K562 (cell line): ENCODE data around the gene FTSJ3. TPM values are rescaled to one million over a fixed set of nuclear protein-coding genes. Genes with fewer than 3 reads are reported as not detected.

Experiments
- ATAC-seq: fragments of 200-7000 bp; cut with Tn5 transposase; 3 replicates; pipeline ENCODE4 v1.9.1; 2020; ENCODE audit warnings: moderate library complexity
- BruUV-seq: library from RNA; stranded (reverse); fragments of 400-500 nt; replicated peaks from 2 replicates; lab custom pipeline; 2021; lab: Mats Ljungman, UMichigan
- CTCF ChIA-PET: fragments of 300-600 bp; formaldehyde crosslinking; extraction: SDS; loops from one replicate; lab custom pipeline; 2021; ENCODE audit warnings: low intra/inter-chr PET ratio; lab: Yijun Ruan, JAX
- POLR2A ChIA-PET: fragments of 300-600, 350-650 bp; sonication (Branson Sonifier 250); formaldehyde crosslinking; extraction: SDS; loops from one replicate; lab custom pipeline; 2021; ENCODE audit warnings: antibody characterized with exemption, inconsistent platforms; lab: Yijun Ruan, JAX
- DNase-seq, 4 experiments: peaks; one replicate each; pipeline versions ENCODE4 v3.0.0 to v3.0.0-alpha.2; 2011 to 2018; ENCODE audit warnings: low spot score in 3 of 4, mixed read lengths in 3 of 4; ENCODE audit errors: extremely low read depth in 1 of 4
- FAIRE-seq: peaks from 2 replicates; lab custom pipeline; 2011; peaks lifted over from hg19 to GRCh38; lab: Jason Lieb, UNC
- H2AFZ ChIP-seq: 2 replicates; pipeline ENCODE4 v1.6.0; 2011; ENCODE audit warnings: low read depth, low read length, control low read depth, inconsistent platforms
- H3K27ac ChIP-seq: fragments of 200-600 bp; 3 replicates; pipeline ENCODE4 v1.8.0; 2011; ENCODE audit warnings: low read depth, mild to moderate bottlenecking, control low read depth, inconsistent platforms, low read length, moderate library complexity, mixed read lengths; ENCODE audit errors: extremely low read depth
- H3K27me3 ChIP-seq, 2 experiments: fragments of 300-600 bp in 1 of 2; 2 replicates in 1 of 2; 3 replicates in 1 of 2; pipeline versions ENCODE4 v1.6.0 to v1.8.0; 2011; ENCODE audit warnings: inconsistent platforms in 2 of 2, low read length in 2 of 2, mild to moderate bottlenecking in 1 of 2, mixed read lengths in 1 of 2, moderate library complexity in 1 of 2; ENCODE audit not compliant: control insufficient read depth in 2 of 2, insufficient read depth in 2 of 2
- H3K36me3 ChIP-seq: fragments of 300-600 bp; 3 replicates; pipeline ENCODE4 v1.8.0; 2011; ENCODE audit warnings: mild to moderate bottlenecking, low read length, inconsistent platforms; ENCODE audit not compliant: control insufficient read depth, insufficient read depth
- H3K4me1 ChIP-seq, 2 experiments: fragments of 200-600 bp in 1 of 2; replicated peaks in 1 of 2; 2 replicates in 1 of 2; 3 replicates in 1 of 2; pipeline versions ENCODE4 v1.5.1 to v1.8.0; 2011; ENCODE audit warnings: inconsistent platforms in 2 of 2, low read length in 2 of 2, mild to moderate bottlenecking in 1 of 2, mixed read lengths in 1 of 2, moderate library complexity in 1 of 2; ENCODE audit not compliant: control insufficient read depth in 2 of 2, insufficient read depth in 2 of 2
- H3K4me2 ChIP-seq: 2 replicates; pipeline ENCODE4 v1.6.1; 2011; ENCODE audit warnings: low read length, control low read depth, inconsistent platforms, mixed read lengths; ENCODE audit not compliant: insufficient read depth
- H3K4me3 ChIP-seq: fragments of 200-600 bp; sonication (generic), shearing (Covaris generic); 2 replicates; pipeline ENCODE4 v1.5.1; 2016; ENCODE audit warnings: control low read depth, inconsistent platforms
- H3K79me2 ChIP-seq: fragments of 200-600 bp; 3 replicates; pipeline ENCODE4 v1.8.0; 2011; ENCODE audit warnings: low read length, inconsistent platforms; ENCODE audit not compliant: control insufficient read depth, insufficient read depth
- H3K9ac ChIP-seq, 2 experiments: 2 replicates each; pipeline versions ENCODE4 v1.6.0 to v1.6.1; 2011; ENCODE audit warnings: low read depth in 2 of 2, low read length in 2 of 2, control low read depth in 1 of 2, inconsistent platforms in 1 of 2, mild to moderate bottlenecking in 1 of 2, mixed read lengths in 1 of 2; ENCODE audit not compliant: insufficient read depth in 1 of 2
- H3K9me1 ChIP-seq: one replicate; pipeline ENCODE4 v1.6.0; 2011; ENCODE audit warnings: inconsistent platforms, mild to moderate bottlenecking, low read length, moderate library complexity; ENCODE audit not compliant: control insufficient read depth, insufficient read depth
- H3K9me3 ChIP-seq: replicated peaks from 2 replicates; pipeline ENCODE4 v1.5.1; 2011; ENCODE audit warnings: low read depth, low read length, inconsistent platforms; ENCODE audit not compliant: control insufficient read depth, insufficient read depth
- H4K20me1 ChIP-seq: replicated peaks from 2 replicates; pipeline ENCODE4 v1.6.1; 2011; ENCODE audit warnings: low read length, inconsistent platforms, mixed read lengths; ENCODE audit not compliant: control insufficient read depth, insufficient read depth
- FOXK1 ChIP-seq: sonication (generic); formaldehyde crosslinking; IDR thresholded peaks from 2 replicates; pipeline ENCODE4 v1.8.0; 2022; ENCODE audit warnings: missing genetic modification reagents, mild to moderate bottlenecking, borderline replicate concordance
- NR2F6 ChIP-seq: fragments of 450-650 bp; formaldehyde crosslinking; IDR thresholded peaks from 2 replicates; pipeline ENCODE4 v1.4.0; 2020; ENCODE audit warnings: mild to moderate bottlenecking
- SMC3 ChIP-seq: conservative IDR thresholded peaks from 2 replicates; pipeline ENCODE4 v1.6.1; 2011; ENCODE audit warnings: low read depth, low read length, improper control_type of control experiment; ENCODE audit not compliant: insufficient read depth
- SPI1 ChIP-seq: IDR thresholded peaks from 2 replicates; pipeline ENCODE4 v1.6.1; 2011; ENCODE audit warnings: low read depth, low read length, control low read depth, borderline replicate concordance
- TBL1XR1 ChIP-seq, 2 experiments: IDR thresholded peaks; 2 replicates each; pipeline ENCODE4 v1.6.1; 2012; ENCODE audit warnings: improper control_type of control experiment in 2 of 2, low read length in 2 of 2, mild to moderate bottlenecking in 1 of 2
- ZC3H4 ChIP-seq: sonication (generic); formaldehyde crosslinking; IDR thresholded peaks from 2 replicates; pipeline ENCODE4 v1.9.0; 2021; ENCODE audit warnings: missing genetic modification reagents, borderline replicate concordance
- ZFP1 ChIP-seq: fragments of 450-650 bp; formaldehyde crosslinking; IDR thresholded peaks from 2 replicates; pipeline ENCODE4 v1.4.0; 2020; ENCODE audit warnings: mild to moderate bottlenecking, mixed read lengths
- ZNF212 ChIP-seq: fragments of 450-650 bp; formaldehyde crosslinking; IDR thresholded peaks from 2 replicates; pipeline ENCODE4 v1.4.0; 2020; ENCODE audit warnings: mild to moderate bottlenecking
- WGBS: fragments of 100-300 bp; shearing (Covaris generic); methylation state at CpG from one replicate; pipeline ENCODE4 v1.1.6; 2016; ENCODE audit warnings: low coverage, mixed read lengths; ENCODE audit not compliant: insufficient coverage; ENCODE audit errors: missing lambda C conversion rate; 5-methylcytosine and 5-hydroxymethylcytosine counted together
- in situ Hi-C: fragments of 300-500 bp; cut with MboI; formaldehyde crosslinking; loops from 4 replicates; pipeline ENCODE4 v1.15.0; 2018; ENCODE audit warnings: inconsistent platforms, mixed read lengths
- intact Hi-C: fragments of 100-400 bp; cut with micrococcal nuclease; formaldehyde crosslinking; loops from 2 replicates; pipeline ENCODE4 v1.14.2; 2022
- polyA plus RNA-seq, 8 experiments: library from polyadenylated mRNA; depleted of rRNA in 4 of 8; stranded (reverse) in 5 of 8; unstranded in 3 of 8; fragments of >200 nt; fragmentation: Nextera tagmentation in 2 of 8; fragmentation: Illumina TruSeq in 1 of 8; extraction: Ambion mirVana in 2 of 8; extraction: Trizol in 1 of 8; gene quantifications; 2 replicates each; pipeline versions ENCODE4 v1.2.1 to v1.2.3, GENCODE V29; 2011 to 2014; ENCODE audit warnings: inconsistent platforms in 1 of 8, missing spikeins in 1 of 8
- total RNA-seq, 7 experiments: library from RNA; depleted of rRNA in 6 of 7; stranded (reverse); fragments of >200 nt in 6 of 7; fragmentation: Illumina TruSeq in 2 of 7; extraction: Trizol in 2 of 7; gene quantifications; 2 replicates each; pipeline versions ENCODE4 v1.2.1 to v1.2.3, GENCODE V29; 2011 to 2021; ENCODE audit warnings: low replicate concordance in 1 of 7
- TF ChIP-seq, protein P1 (sequence below): fragments of 450-650 bp; IDR thresholded peaks from 2 replicates; pipeline ENCODE4 v1.6.1; 2016; ENCODE audit warnings: missing biosample characterization, missing genetic modification characterization
- TF ChIP-seq, protein P2 (sequence below): fragments of 450-650 bp; IDR thresholded peaks from 2 replicates; pipeline ENCODE4 v1.6.1; 2017; ENCODE audit warnings: antibody characterized with exemption, mild to moderate bottlenecking
- TF ChIP-seq, protein P3 (sequence below): fragments of 200-800 bp; sonication (Bioruptor generic); IDR thresholded peaks from 2 replicates; pipeline ENCODE4 v1.6.1; 2017; ENCODE audit warnings: missing genetic modification characterization, missing compliant biosample characterization
- TF ChIP-seq, protein P4 (sequence below): fragments of 450-650 bp; IDR thresholded peaks from 2 replicates; pipeline ENCODE4 v1.6.1; 2018; ENCODE audit not compliant: partially characterized antibody

Gene FTSJ3
- total and polyA plus RNA-seq, 9 of the 15 experiments (the other 6 are each of a cell fraction or from before 2014, with no cell fraction given) = 18.0 to 65.6 (median 52.4) TPM

DNA sequence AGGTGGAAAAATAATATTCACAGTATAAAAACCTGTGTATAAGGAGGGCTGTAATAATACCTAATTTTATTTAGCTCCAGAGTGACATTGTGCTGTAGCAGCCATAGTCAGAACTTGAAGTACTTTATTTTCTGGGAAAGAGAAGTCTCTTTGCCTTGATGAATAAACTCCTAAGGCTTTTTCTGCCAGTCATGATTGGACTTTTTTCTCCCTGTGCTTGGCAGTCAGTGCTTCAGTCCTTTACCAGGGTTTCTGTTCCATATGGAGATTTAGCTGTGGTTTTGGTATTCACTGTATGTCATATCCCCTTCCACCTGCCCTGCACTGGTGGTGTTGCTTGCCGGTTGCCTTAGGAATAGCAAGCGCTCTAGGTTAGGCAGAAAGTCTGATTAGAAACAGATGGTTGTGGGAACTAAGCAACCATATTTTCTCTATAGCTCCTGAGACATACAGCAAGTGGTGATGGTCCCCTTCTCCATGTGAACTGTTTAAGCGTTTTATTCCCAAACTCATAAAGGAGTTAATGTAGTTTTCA is 28.8 kb downstream of the FTSJ3 start:
- no peaks in the 10 kb centered on the region for H3K9me1 ChIP-seq
- ChIA-PET CTCF (no interaction called here), POLR2A (interaction anchor here (1.0 to 2.8 kb wide), 5 partner anchors 9 to 25 kb away, joined by 5 to 10 read pairs (median 6); partner anchors contain the start of genes CCDC47 and DDX42)
- DNase-seq (no peak), FAIRE-seq (no peak), ATAC-seq (no peak)
- no peaks in the 10 kb centered on the region; the same call in 1 of the 2 replicates for H4K20me1 ChIP-seq
- H3K27me3 ChIP-seq = no peaks in the 10 kb centered on the region
- no peak overlapping the region for H3K4me2 ChIP-seq
- H3K36me3 ChIP-seq = peaks cover 95% of the 10 kb centered on the region
- H3K9me3 ChIP-seq = no peaks in the 10 kb centered on the region
- H2AFZ ChIP-seq = no peak overlapping the region
- WGBS = 86% methylated on average over 3 of the region's 3 CpGs
- in situ Hi-C loops (no loop called here), intact Hi-C loops (no loop called here)
- no peak overlapping the region for H3K4me3 ChIP-seq
- no peak overlapping the region for H3K27ac ChIP-seq
- H3K79me2 ChIP-seq = peaks cover 14% of the 10 kb centered on the region; the same call in 1 of the 3 replicates
- no peak overlapping the region for H3K9ac ChIP-seq
- no peaks in the 10 kb centered on the region for H3K4me1 ChIP-seq
- BruUV-seq = no TSS peak
- TF ChIP-seq SMC3 = no peak
- no peak for TF ChIP-seq ZC3H4 (CRISPR knock-in tag)
- no peak for TF ChIP-seq ZFP1
- no peak for TF ChIP-seq FOXK1 (CRISPR knock-in tag)
- TF ChIP-seq, protein P1, sequence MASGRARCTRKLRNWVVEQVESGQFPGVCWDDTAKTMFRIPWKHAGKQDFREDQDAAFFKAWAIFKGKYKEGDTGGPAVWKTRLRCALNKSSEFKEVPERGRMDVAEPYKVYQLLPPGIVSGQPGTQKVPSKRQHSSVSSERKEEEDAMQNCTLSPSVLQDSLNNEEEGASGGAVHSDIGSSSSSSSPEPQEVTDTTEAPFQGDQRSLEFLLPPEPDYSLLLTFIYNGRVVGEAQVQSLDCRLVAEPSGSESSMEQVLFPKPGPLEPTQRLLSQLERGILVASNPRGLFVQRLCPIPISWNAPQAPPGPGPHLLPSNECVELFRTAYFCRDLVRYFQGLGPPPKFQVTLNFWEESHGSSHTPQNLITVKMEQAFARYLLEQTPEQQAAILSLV = no peak
- TF ChIP-seq, protein P2, sequence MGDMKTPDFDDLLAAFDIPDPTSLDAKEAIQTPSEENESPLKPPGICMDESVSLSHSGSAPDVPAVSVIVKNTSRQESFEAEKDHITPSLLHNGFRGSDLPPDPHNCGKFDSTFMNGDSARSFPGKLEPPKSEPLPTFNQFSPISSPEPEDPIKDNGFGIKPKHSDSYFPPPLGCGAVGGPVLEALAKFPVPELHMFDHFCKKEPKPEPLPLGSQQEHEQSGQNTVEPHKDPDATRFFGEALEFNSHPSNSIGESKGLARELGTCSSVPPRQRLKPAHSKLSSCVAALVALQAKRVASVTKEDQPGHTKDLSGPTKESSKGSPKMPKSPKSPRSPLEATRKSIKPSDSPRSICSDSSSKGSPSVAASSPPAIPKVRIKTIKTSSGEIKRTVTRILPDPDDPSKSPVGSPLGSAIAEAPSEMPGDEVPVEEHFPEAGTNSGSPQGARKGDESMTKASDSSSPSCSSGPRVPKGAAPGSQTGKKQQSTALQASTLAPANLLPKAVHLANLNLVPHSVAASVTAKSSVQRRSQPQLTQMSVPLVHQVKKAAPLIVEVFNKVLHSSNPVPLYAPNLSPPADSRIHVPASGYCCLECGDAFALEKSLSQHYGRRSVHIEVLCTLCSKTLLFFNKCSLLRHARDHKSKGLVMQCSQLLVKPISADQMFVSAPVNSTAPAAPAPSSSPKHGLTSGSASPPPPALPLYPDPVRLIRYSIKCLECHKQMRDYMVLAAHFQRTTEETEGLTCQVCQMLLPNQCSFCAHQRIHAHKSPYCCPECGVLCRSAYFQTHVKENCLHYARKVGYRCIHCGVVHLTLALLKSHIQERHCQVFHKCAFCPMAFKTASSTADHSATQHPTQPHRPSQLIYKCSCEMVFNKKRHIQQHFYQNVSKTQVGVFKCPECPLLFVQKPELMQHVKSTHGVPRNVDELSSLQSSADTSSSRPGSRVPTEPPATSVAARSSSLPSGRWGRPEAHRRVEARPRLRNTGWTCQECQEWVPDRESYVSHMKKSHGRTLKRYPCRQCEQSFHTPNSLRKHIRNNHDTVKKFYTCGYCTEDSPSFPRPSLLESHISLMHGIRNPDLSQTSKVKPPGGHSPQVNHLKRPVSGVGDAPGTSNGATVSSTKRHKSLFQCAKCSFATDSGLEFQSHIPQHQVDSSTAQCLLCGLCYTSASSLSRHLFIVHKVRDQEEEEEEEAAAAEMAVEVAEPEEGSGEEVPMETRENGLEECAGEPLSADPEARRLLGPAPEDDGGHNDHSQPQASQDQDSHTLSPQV = no peak
- TF ChIP-seq, protein P3, sequence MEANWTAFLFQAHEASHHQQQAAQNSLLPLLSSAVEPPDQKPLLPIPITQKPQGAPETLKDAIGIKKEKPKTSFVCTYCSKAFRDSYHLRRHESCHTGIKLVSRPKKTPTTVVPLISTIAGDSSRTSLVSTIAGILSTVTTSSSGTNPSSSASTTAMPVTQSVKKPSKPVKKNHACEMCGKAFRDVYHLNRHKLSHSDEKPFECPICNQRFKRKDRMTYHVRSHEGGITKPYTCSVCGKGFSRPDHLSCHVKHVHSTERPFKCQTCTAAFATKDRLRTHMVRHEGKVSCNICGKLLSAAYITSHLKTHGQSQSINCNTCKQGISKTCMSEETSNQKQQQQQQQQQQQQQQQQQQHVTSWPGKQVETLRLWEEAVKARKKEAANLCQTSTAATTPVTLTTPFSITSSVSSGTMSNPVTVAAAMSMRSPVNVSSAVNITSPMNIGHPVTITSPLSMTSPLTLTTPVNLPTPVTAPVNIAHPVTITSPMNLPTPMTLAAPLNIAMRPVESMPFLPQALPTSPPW (CRISPR knock-in tag) = no peak
- no peak for TF ChIP-seq TBL1XR1 (IDR thresholded peaks at IDR 0.05; ENCODE audit: low read length in 2 of 2)
- TF ChIP-seq NR2F6 (CRISPR knock-in tag) = no peak
- no peak for TF ChIP-seq ZNF212 (CRISPR knock-in tag)
- TF ChIP-seq, protein P4, sequence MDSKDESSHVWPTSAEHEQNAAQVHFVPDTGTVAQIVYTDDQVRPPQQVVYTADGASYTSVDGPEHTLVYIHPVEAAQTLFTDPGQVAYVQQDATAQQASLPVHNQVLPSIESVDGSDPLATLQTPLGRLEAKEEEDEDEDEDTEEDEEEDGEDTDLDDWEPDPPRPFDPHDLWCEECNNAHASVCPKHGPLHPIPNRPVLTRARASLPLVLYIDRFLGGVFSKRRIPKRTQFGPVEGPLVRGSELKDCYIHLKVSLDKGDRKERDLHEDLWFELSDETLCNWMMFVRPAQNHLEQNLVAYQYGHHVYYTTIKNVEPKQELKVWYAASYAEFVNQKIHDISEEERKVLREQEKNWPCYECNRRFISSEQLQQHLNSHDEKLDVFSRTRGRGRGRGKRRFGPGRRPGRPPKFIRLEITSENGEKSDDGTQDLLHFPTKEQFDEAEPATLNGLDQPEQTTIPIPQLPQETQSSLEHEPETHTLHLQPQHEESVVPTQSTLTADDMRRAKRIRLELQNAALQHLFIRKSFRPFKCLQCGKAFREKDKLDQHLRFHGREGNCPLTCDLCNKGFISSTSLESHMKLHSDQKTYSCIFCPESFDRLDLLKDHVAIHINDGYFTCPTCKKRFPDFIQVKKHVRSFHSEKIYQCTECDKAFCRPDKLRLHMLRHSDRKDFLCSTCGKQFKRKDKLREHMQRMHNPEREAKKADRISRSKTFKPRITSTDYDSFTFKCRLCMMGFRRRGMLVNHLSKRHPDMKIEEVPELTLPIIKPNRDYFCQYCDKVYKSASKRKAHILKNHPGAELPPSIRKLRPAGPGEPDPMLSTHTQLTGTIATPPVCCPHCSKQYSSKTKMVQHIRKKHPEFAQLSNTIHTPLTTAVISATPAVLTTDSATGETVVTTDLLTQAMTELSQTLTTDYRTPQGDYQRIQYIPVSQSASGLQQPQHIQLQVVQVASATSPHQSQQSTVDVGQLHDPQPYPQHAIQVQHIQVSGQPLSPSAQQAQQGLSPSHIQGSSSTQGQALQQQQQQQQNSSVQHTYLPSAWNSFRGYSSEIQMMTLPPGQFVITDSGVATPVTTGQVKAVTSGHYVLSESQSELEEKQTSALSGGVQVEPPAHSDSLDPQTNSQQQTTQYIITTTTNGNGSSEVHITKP = no peak
- TF ChIP-seq SPI1 = no peak
